ENCODE measurements around the gene CPSF3.

CPSF3 gene

DNA sequence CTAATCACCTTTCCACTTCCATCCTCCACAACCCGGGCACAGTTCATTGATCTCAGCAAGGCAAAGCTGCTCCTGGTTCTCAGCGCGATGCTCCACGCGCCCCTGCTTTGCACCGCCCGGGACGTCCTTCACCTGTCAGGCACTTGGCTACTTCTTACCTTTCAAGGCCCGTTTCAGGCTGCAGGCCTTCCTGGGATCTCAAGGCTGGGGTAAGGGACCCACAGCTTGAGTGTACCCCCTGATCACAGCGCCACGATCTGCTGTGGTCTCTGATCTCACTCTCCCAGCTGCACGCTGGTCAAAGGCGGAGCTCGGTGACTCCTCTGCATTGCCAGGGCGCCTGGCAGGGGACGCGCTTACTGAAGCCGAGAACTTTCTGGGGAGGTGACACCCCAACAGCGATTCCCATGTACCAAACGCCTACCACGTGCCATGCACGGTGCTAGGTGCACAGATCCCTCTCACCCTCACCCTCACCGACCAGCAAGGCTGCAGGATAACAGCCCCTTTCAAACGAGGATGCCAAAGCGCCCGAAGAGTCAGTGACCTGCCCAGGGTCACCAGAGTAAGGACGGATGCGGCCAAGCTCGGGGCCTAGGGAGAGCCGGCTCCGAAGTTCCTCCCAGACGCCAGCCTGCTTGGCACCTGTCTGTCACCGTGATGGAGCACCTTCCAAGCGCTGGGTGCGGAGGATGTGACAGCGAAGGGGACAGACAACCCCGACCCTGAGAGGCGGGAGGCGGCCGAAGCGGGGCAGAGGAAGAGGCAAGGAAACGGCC, 944 bp upstream of the CPSF3 start:
- no peak for DNase-seq

- no peak for DNase-seq
Observed at GRCh38 chr2:9423922-9424272, 443 bp downstream of the CPSF3 start.

DNA sequence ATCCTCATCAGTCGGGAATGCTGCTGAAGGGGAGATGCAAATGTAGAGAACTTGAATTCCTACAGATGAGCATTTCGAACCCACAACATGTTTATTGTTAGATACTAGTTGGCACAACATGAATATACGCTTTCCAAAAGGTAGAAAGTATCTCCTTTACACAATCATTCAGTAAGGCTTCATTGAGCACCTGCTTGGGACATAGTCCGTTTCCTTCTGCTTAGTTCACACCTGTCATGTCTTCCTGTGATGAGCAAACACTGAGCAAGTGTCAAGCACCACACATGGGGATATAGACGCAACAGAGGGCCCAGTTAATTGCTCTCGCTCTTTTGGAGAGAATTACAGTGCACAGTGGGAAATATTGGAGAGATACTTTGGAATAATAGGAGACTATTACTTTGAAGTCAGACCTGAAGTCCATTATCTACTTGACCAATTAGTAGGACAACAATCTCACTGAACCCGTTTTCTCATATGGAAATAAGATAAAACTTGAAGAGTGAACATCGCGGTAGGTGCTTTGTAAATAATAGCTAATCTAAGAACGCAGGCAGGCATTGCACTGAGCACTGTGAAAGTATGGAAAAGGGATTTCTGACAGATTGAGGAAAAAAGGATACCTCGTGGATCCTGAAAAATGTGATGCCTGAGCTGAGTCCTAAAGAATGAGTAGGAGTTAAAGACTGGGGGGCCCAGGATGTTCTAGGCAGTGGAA, 1.2 kb downstream of the CPSF3 start:
- no peak for DNase-seq

GRCh38 chr2:9428965-9429577, 5.6 kb downstream of the CPSF3 start:
- DNase-seq: no peak

- no peak for DNase-seq
Observed at GRCh38 chr2:9430316-9431293, 7.2 kb downstream of the CPSF3 start.

GRCh38 chr2:9434489-9434888, 11.0 kb downstream of the CPSF3 start:
- DNase-seq: no peak

- DNase-seq: no peak
Observed at GRCh38 chr2:9439536-9439935, 16.1 kb downstream of the CPSF3 start.

DNA sequence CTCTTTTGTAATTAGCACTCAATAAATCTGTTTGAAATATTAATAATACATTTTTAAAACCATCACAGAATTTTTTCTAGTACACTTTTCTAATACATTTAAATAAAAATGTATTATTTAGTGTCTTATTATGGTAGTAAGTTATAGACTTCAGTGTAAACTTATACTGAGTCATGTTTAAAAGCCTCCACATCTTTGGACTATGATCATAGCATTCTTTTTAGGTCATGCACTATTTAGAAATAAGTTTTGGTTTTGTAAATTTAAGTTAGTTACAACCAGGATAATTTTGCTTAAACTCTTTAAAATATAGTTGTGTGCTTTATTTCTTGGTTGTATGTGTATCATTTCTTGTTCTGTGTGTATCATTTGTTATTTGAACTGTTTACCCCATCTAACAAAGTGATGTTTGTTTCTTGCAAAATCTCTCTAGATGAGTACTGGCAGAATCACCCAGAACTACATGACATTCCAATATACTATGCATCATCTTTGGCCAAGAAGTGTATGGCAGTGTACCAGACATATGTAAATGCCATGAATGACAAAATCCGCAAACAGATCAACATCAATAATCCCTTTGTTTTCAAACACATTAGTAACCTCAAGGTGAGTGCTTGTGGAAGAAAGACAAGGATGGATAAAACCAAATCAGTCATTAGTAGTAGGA, 16.7 kb downstream of the CPSF3 start:
- DNase-seq: no peak

- no peak for DNase-seq
Observed at GRCh38 chr2:9441556-9441955, 18.1 kb downstream of the CPSF3 start.

- no peak for DNase-seq
Observed at GRCh38 chr2:9443526-9443925, 20.1 kb downstream of the CPSF3 start.

DNA sequence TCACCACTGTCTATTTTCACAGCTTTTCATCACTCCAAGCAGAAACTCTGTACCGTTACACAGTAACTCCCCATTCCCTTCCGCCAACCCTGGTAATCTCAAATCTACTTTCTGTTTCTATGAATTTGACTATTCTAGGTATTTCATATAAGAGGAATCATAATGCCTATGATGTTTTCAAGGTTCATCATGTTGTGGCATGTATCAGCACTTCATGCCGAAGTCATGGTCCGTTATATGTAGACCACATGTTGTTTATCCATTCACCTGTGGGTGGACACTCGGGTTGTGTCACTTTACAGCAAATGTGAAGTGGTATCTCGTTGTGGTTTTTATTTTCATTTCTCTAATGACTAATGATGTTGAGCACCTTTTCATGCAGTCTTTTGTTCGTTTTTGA, 21.6 kb downstream of the CPSF3 start:
- no peak for DNase-seq

- no peak for DNase-seq
Observed at GRCh38 chr2:9451231-9451630, 27.8 kb downstream of the CPSF3 start.

- no peak for DNase-seq
Observed at GRCh38 chr2:9460441-9461017, 37.1 kb downstream of the CPSF3 start.

GRCh38 chr2:9461079-9461478, 37.6 kb downstream of the CPSF3 start:
- DNase-seq: no peak

DNA sequence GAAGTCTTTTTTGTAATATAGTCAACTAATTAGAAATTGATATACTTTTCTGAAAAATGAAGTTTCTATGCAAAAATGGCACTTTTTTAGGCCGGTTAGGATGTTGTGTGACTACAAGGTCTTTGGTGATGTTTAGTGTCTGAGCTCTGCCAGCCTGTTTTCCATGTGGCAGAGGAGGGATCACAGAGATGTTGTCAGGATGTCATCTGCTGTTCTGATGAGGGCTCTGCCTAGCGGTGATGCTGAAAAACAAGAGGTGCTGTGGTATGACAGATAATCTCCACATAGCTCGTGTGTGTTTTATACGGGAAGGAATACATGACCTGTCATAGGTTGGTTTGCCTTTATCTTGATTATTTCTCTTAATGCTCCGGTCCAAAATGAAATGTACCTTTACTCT, 38.9 kb downstream of the CPSF3 start:
- DNase-seq: no peak

DNA sequence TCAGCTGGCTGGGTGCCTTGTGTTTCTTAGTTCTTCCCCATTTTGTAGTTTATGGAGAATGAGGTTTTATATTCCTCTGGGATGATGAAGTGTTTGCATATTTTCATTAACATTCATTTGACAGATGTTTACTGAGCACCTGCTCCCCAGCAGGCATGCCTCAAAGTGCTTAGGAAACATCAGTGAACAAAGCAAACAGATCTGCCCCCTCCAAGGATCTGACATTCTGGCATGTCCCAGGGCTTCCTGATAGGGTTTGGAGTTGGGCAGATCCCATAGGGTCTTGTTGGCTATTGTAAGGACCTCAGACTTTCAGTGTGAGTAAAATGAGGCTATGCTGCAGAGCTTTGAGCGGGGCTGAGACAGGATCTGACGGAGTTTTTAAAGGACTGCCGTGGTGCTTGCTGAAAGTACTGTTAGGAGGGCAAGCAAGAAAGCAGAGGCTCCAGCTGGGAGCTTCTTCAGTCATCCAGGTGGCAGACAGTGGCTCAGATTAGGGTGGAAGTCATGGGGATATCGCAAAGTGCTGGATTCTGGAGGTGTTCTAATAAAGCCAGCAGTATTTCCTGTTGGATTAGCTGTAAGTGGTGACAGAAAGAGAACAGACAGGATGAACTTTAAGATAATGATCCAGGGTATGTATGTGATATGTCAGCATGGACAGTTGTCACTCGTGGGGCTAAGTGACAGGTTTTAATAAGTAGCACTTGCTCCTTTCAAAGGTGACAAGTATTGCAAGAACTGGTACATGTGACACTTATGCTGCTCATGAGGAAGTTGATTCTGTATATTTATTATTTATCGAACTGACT, 39.6 kb downstream of the CPSF3 start:
- no peak for DNase-seq

- DNase-seq: no peak
Observed at GRCh38 chr2:9463698-9464034, 40.2 kb downstream of the CPSF3 start.

- no peak for DNase-seq
Observed at GRCh38 chr2:9465170-9465569, 41.7 kb downstream of the CPSF3 start.

GRCh38 chr2:9466147-9466683, 42.8 kb downstream of the CPSF3 start:
- no peak for DNase-seq

DNA sequence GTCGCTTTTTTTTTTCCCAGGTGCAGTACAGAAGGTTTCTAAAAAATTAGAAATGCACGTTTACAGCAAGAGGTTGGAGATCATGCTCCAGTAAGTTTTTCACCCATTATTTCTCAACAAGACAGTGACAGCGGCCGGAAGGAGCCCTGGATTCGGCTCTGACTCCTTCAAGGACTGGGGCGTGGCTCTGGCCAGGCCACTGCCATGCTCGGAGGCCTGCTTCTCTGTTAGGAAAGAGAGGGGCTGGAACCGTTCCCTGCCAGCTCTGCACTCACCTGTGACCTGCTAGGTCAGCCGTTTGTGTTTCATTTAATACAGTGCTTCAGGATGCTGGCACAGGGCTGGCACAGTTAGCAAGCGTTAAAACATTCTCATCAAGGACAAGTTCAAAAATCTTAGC, 44.2 kb downstream of the CPSF3 start:
- no peak for DNase-seq

DNA sequence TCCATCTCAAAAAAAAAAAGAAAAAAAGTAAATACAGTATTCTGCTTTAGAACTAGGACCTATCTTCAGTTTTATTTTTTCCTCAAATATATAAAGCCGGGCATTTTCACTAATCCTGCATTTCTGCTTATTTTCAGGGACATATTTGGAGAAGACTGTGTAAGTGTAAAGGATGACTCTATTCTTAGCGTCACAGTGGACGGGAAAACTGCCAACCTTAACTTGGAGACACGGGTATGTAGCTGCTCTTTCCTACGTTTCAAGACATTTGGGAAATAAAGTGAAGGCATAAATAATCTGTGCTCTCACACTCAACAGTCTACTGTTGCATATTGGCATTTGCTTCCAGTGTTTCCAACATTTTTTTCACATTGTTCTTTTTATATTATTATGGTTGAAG, 47.8 kb downstream of the CPSF3 start:
- DNase-seq: no peak
